Esophagus (tissue), 2 donors: ENCODE data around the gene MANF. TPM values are rescaled to one million over a fixed set of nuclear protein-coding genes. Genes with fewer than 3 reads are reported as not detected.
A peak's percentile ranks its signal among the peaks of the same experiment; 100 is the strongest.

ENCODE experiments used
- H3K27ac ChIP-seq, 2 donors: one replicate each; pipeline ENCODE4 v1.5.1; 2013; ENCODE audit warnings: low read depth in 2 of 2, mild to moderate bottlenecking in 2 of 2, inconsistent platforms in 1 of 2, low read length in 1 of 2, moderate library complexity in 1 of 2
- H3K27me3 ChIP-seq, 2 donors: one replicate each; pipeline ENCODE4 v1.6.1; 2013; ENCODE audit warnings: low read length in 2 of 2, control low read depth in 1 of 2, mild to moderate bottlenecking in 1 of 2; ENCODE audit not compliant: insufficient read depth in 2 of 2, control insufficient read depth in 1 of 2
- H3K36me3 ChIP-seq, 2 donors: one replicate each; pipeline ENCODE4 v1.6.1; 2013; ENCODE audit warnings: low read length in 1 of 2; ENCODE audit not compliant: control insufficient read depth in 2 of 2, insufficient read depth in 2 of 2
- H3K4me1 ChIP-seq, 2 donors: one replicate each; pipeline ENCODE4 v1.6.1; 2013; ENCODE audit warnings: low read length in 1 of 2; ENCODE audit not compliant: control insufficient read depth in 2 of 2, insufficient read depth in 2 of 2
- H3K4me3 ChIP-seq, 2 donors: one replicate each; pipeline ENCODE4 v1.5.1; 2013; ENCODE audit warnings: low read length in 2 of 2, mild to moderate bottlenecking in 2 of 2, low read depth in 1 of 2, moderate library complexity in 1 of 2
- H3K9me3 ChIP-seq, 2 donors: one replicate each; pipeline ENCODE4 v1.6.1; 2013; ENCODE audit warnings: mild to moderate bottlenecking in 2 of 2, low read depth in 1 of 2, low read length in 1 of 2, moderate library complexity in 1 of 2; ENCODE audit not compliant: control insufficient read depth in 2 of 2, insufficient read depth in 1 of 2
- WGBS, 2 donors: extraction: QIAGEN DNeasy Blood & Tissue Kit; methylation state at CpG; one replicate each; pipeline ENCODE4 v1.1.7; 2013; 5-methylcytosine and 5-hydroxymethylcytosine counted together
- polyA plus RNA-seq, 2 donors: library from polyadenylated mRNA; stranded (reverse); fragments of 200-250 nt; gene quantifications; one replicate each; pipeline ENCODE4 v1.2.3, GENCODE V29; 2013
- donor health status: healthy with polysubstance abuse.
- donor health status: Bipolar disorder and iron deficiency.

MANF gene
- polyA plus RNA-seq, 2 donors: 31.2 to 82.3 TPM

- WGBS, 2 donors: 80 to 89% methylated on average over 2 of the region's 2 CpGs
Observed at GRCh38 chr3:51408021-51408420, 22.9 kb downstream of the MANF start.

GRCh38 chr3:51408813-51409212 lies 23.7 kb downstream of the MANF start:
- H3K27me3 ChIP-seq: no peaks in the 10 kb centered on the region
- H3K36me3 ChIP-seq: peaks cover 8 to 11% of the 10 kb centered on the region in 2 donors
- H3K27ac ChIP-seq: no peak overlapping the region
- no peaks in the 10 kb centered on the region for H3K9me3 ChIP-seq
- no peaks in the 10 kb centered on the region for H3K4me1 ChIP-seq
- no peak overlapping the region for H3K4me3 ChIP-seq
- 67 to 78% methylated on average over 2 of the region's 2 CpGs for WGBS, 2 donors

More at GRCh38 chr3:51408021-51408420, 22.9 kb downstream of the MANF start:
- Histone ChIP-seq H3K4me1 (no peaks in the 10 kb centered on the region), H3K27me3 (no peaks in the 10 kb centered on the region), H3K4me3 (no peak overlapping the region), H3K27ac (no peak overlapping the region), H3K36me3 (peaks cover 8 to 13% of the 10 kb centered on the region in 2 donors), H3K9me3 (no peaks in the 10 kb centered on the region)

GRCh38 chr3:51422211-51422610 lies 37.1 kb downstream of the MANF start:
- Histone ChIP-seq H3K4me1 (no peaks in the 10 kb centered on the region), H3K27me3 (no peaks in the 10 kb centered on the region), H3K9me3 (no peaks in the 10 kb centered on the region), H3K27ac (no peak overlapping the region), H3K36me3 (peaks cover 8 to 16% of the 10 kb centered on the region in 2 donors), H3K4me3 (no peak overlapping the region)
- WGBS, 2 donors: 92 to 96% methylated on average over 3 of the region's 3 CpGs

- Histone ChIP-seq H3K36me3 (peaks cover 7 to 8% of the 10 kb centered on the region in 2 donors), H3K27me3 (no peaks in the 10 kb centered on the region), H3K4me3 (no peak overlapping the region), H3K27ac (no peak overlapping the region), H3K4me1 (no peaks in the 10 kb centered on the region), H3K9me3 (no peaks in the 10 kb centered on the region)
- 81 to 88% methylated on average over 4 of the region's 4 CpGs for WGBS, 2 donors
Observed at GRCh38 chr3:51426921-51427320, 41.8 kb downstream of the MANF start.

GRCh38 chr3:51429138-51429537 lies 44.0 kb downstream of the MANF start:
- H3K4me3 ChIP-seq: no peak overlapping the region
- no peaks in the 10 kb centered on the region for H3K4me1 ChIP-seq
- H3K36me3 ChIP-seq: peaks cover 7 to 8% of the 10 kb centered on the region in 2 donors
- H3K9me3 ChIP-seq: no peaks in the 10 kb centered on the region
- peak overlapping the region in 1 of 2 donors; percentile 10 for H3K27ac ChIP-seq
- H3K27me3 ChIP-seq: no peaks in the 10 kb centered on the region
- 95% methylated on average over 3 of the region's 3 CpGs for WGBS, 2 donors

- Histone ChIP-seq H3K36me3 (peaks cover 0 to 5% of the 10 kb centered on the region in 2 donors), H3K27me3 (no peaks in the 10 kb centered on the region)
- 95 to 96% methylated on average over 5 of the region's 5 CpGs for WGBS, 2 donors
Observed at GRCh38 chr3:51434110-51434509, 49.0 kb downstream of the MANF start.

GRCh38 chr3:51434746-51435327 lies 49.7 kb downstream of the MANF start:
- no peak overlapping the region for H3K4me3 ChIP-seq
- no peaks in the 10 kb centered on the region for H3K4me1 ChIP-seq
- no peaks in the 10 kb centered on the region for H3K27me3 ChIP-seq
- H3K9me3 ChIP-seq: no peaks in the 10 kb centered on the region
- no peak overlapping the region for H3K27ac ChIP-seq
- H3K36me3 ChIP-seq: peaks cover 0 to 4% of the 10 kb centered on the region in 2 donors

More at GRCh38 chr3:51434110-51434509, 49.0 kb downstream of the MANF start:
- no peaks in the 10 kb centered on the region for H3K9me3 ChIP-seq
- H3K27ac ChIP-seq: no peak overlapping the region
- no peak overlapping the region for H3K4me3 ChIP-seq
- H3K4me1 ChIP-seq: no peaks in the 10 kb centered on the region

- H3K4me3 ChIP-seq: no peak overlapping the region
- WGBS, 2 donors: 85 to 91% methylated on average over 8 of the region's 8 CpGs
- H3K4me1 ChIP-seq: no peaks in the 10 kb centered on the region
- H3K9me3 ChIP-seq: no peaks in the 10 kb centered on the region
- no peaks in the 10 kb centered on the region for H3K27me3 ChIP-seq
- H3K27ac ChIP-seq: no peak overlapping the region
- peaks cover 6 to 7% of the 10 kb centered on the region in 2 donors for H3K36me3 ChIP-seq
Observed at GRCh38 chr3:51436998-51437639, 52.0 kb downstream of the MANF start.
